ENCODE measurements around the gene C4orf54.
A peak's percentile ranks its signal among the peaks of the same experiment; 100 is the strongest.

C4orf54 gene

GRCh38 chr4:99647071-99647470 lies 10.6 kb downstream of the C4orf54 start:
- WGBS (ENCODE audit: extremely low coverage, insufficient coverage, low lambda C conversion rate) = no CpG with 5 or more reads among the region's 4 CpGs
- Histone ChIP-seq H3K9ac (ENCODE audit: low read length) (no peak overlapping the region), H3K36me3 (ENCODE audit: control insufficient read depth, insufficient read depth, low read length) (no peaks in the 10 kb centered on the region), H2BK120ac (ENCODE audit: low read depth, low read length) (no peak overlapping the region), H2BK15ac (replicated peaks; ENCODE audit: low read depth) (no peak overlapping the region), H3K79me1 (ENCODE audit: low read length) (no peaks in the 10 kb centered on the region), H3K4me3 (ENCODE audit: low read length) (no peak overlapping the region), H3K4me2 (ENCODE audit: low read length) (no peak overlapping the region), H3K4me1 (ENCODE audit: control insufficient read depth, low read depth, low read length) (no peaks in the 10 kb centered on the region), H2AK5ac (ENCODE audit: low read length) (no peak overlapping the region), H3K18ac (ENCODE audit: low read length) (no peak overlapping the region), H3K56ac (ENCODE audit: low read length) (no peak overlapping the region), H3K23ac (ENCODE audit: low read length) (no peak overlapping the region), H2BK5ac (ENCODE audit: low read length) (no peak overlapping the region), H3K4ac (ENCODE audit: low read depth, low read length) (no peak overlapping the region), H3K27ac (ENCODE audit: low read depth, low read length) (no peak overlapping the region), H3K79me2 (ENCODE audit: control insufficient read depth, insufficient read depth, low read length) (no peaks in the 10 kb centered on the region), H3K27me3 (ENCODE audit: insufficient read depth, low read length, poor library complexity) (no peaks in the 10 kb centered on the region), H4K5ac (ENCODE audit: low read length) (no peak overlapping the region), H4K8ac (ENCODE audit: low read depth, low read length) (no peak overlapping the region)
- DNase-seq = no peak

- Histone ChIP-seq H3K79me2 (ENCODE audit: control insufficient read depth, insufficient read depth, low read length) (no peaks in the 10 kb centered on the region), H2BK5ac (ENCODE audit: low read length) (no peak overlapping the region), H3K23ac (ENCODE audit: low read length) (no peak overlapping the region), H3K9ac (ENCODE audit: low read length) (no peak overlapping the region), H3K36me3 (ENCODE audit: control insufficient read depth, insufficient read depth, low read length) (no peaks in the 10 kb centered on the region), H3K27ac (ENCODE audit: low read depth, low read length) (no peak overlapping the region), H3K4ac (ENCODE audit: low read depth, low read length) (no peak overlapping the region), H3K79me1 (ENCODE audit: low read length) (no peaks in the 10 kb centered on the region), H3K27me3 (ENCODE audit: insufficient read depth, low read length, poor library complexity) (no peaks in the 10 kb centered on the region), H3K4me1 (ENCODE audit: control insufficient read depth, low read depth, low read length) (no peaks in the 10 kb centered on the region), H2BK15ac (replicated peaks; ENCODE audit: low read depth) (no peak overlapping the region), H4K8ac (ENCODE audit: low read depth, low read length) (no peak overlapping the region), H4K5ac (ENCODE audit: low read length) (no peak overlapping the region), H3K4me3 (ENCODE audit: low read length) (no peak overlapping the region), H3K4me2 (ENCODE audit: low read length) (no peak overlapping the region), H3K18ac (ENCODE audit: low read length) (no peak overlapping the region), H3K56ac (ENCODE audit: low read length) (peak overlapping the region; percentile 49), H2BK120ac (ENCODE audit: low read depth, low read length) (no peak overlapping the region), H2AK5ac (ENCODE audit: low read length) (no peak overlapping the region)
- DNase-seq = no peak
Observed at GRCh38 chr4:99645638-99646037, 12.0 kb downstream of the C4orf54 start.

- H2BK5ac ChIP-seq (ENCODE audit: low read length) = no peak overlapping the region
- H2AK5ac ChIP-seq (ENCODE audit: low read length) = no peak overlapping the region
- no peaks in the 10 kb centered on the region for H3K4me1 ChIP-seq (ENCODE audit: control insufficient read depth, low read depth, low read length)
- H3K27ac ChIP-seq (ENCODE audit: low read depth, low read length) = no peak overlapping the region
- no peak overlapping the region for H3K4me2 ChIP-seq (ENCODE audit: low read length)
- no peak overlapping the region for H3K23ac ChIP-seq (ENCODE audit: low read length)
- H3K36me3 ChIP-seq (ENCODE audit: control insufficient read depth, insufficient read depth, low read length) = no peaks in the 10 kb centered on the region
- no peaks in the 10 kb centered on the region for H3K79me2 ChIP-seq (ENCODE audit: control insufficient read depth, insufficient read depth, low read length)
- no peaks in the 10 kb centered on the region for H3K79me1 ChIP-seq (ENCODE audit: low read length)
- H2BK15ac ChIP-seq (replicated peaks; ENCODE audit: low read depth) = no peak overlapping the region
- peak overlapping the region; percentile 82 for H2BK120ac ChIP-seq (ENCODE audit: low read depth, low read length)
- H3K4me3 ChIP-seq (ENCODE audit: low read length) = no peak overlapping the region
- DNase-seq = peak; percentile 57
- no peaks in the 10 kb centered on the region for H3K27me3 ChIP-seq (ENCODE audit: insufficient read depth, low read length, poor library complexity)
- H3K9ac ChIP-seq (ENCODE audit: low read length) = no peak overlapping the region
- WGBS (ENCODE audit: extremely low coverage, insufficient coverage, low lambda C conversion rate) = no CpG with 5 or more reads among the region's 1 CpG
- H4K5ac ChIP-seq (ENCODE audit: low read length) = no peak overlapping the region
- no peak overlapping the region for H3K4ac ChIP-seq (ENCODE audit: low read depth, low read length)
- H3K56ac ChIP-seq (ENCODE audit: low read length) = peak overlapping the region; percentile 11
- no peak overlapping the region for H4K8ac ChIP-seq (ENCODE audit: low read depth, low read length)
- H3K18ac ChIP-seq (ENCODE audit: low read length) = no peak overlapping the region
Observed at GRCh38 chr4:99645036-99645435, 12.6 kb downstream of the C4orf54 start.

- no peak overlapping the region for H3K56ac ChIP-seq (ENCODE audit: low read length)
- H3K18ac ChIP-seq (ENCODE audit: low read length) = no peak overlapping the region
- H3K27me3 ChIP-seq (ENCODE audit: insufficient read depth, low read length, poor library complexity) = no peaks in the 10 kb centered on the region
- peak; percentile 14 for DNase-seq
- H3K23ac ChIP-seq (ENCODE audit: low read length) = no peak overlapping the region
- no peaks in the 10 kb centered on the region for H3K4me1 ChIP-seq (ENCODE audit: control insufficient read depth, low read depth, low read length)
- no peak overlapping the region for H2BK5ac ChIP-seq (ENCODE audit: low read length)
- no peak overlapping the region for H4K5ac ChIP-seq (ENCODE audit: low read length)
- no peak overlapping the region for H3K4me2 ChIP-seq (ENCODE audit: low read length)
- H3K79me2 ChIP-seq (ENCODE audit: control insufficient read depth, insufficient read depth, low read length) = no peaks in the 10 kb centered on the region
- no peak overlapping the region for H3K27ac ChIP-seq (ENCODE audit: low read depth, low read length)
- no peak overlapping the region for H3K4ac ChIP-seq (ENCODE audit: low read depth, low read length)
- H3K9ac ChIP-seq (ENCODE audit: low read length) = no peak overlapping the region
- no peak overlapping the region for H2AK5ac ChIP-seq (ENCODE audit: low read length)
- no peak overlapping the region for H4K8ac ChIP-seq (ENCODE audit: low read depth, low read length)
- no peaks in the 10 kb centered on the region for H3K36me3 ChIP-seq (ENCODE audit: control insufficient read depth, insufficient read depth, low read length)
- H3K4me3 ChIP-seq (ENCODE audit: low read length) = no peak overlapping the region
- no peak overlapping the region for H2BK15ac ChIP-seq (replicated peaks; ENCODE audit: low read depth)
- no peak overlapping the region for H2BK120ac ChIP-seq (ENCODE audit: low read depth, low read length)
- no CpG with 5 or more reads among the region's 5 CpGs for WGBS (ENCODE audit: extremely low coverage, insufficient coverage, low lambda C conversion rate)
- H3K79me1 ChIP-seq (ENCODE audit: low read length) = no peaks in the 10 kb centered on the region
Observed at GRCh38 chr4:99644453-99644852, 13.2 kb downstream of the C4orf54 start.

- Histone ChIP-seq H3K4me3 (ENCODE audit: low read length) (no peak overlapping the region), H4K8ac (ENCODE audit: low read depth, low read length) (no peak overlapping the region), H3K9ac (ENCODE audit: low read length) (no peak overlapping the region), H3K27ac (ENCODE audit: low read depth, low read length) (no peak overlapping the region), H3K27me3 (ENCODE audit: insufficient read depth, low read length, poor library complexity) (no peaks in the 10 kb centered on the region), H3K36me3 (ENCODE audit: control insufficient read depth, insufficient read depth, low read length) (no peaks in the 10 kb centered on the region), H3K18ac (ENCODE audit: low read length) (peak overlapping the region; percentile 14), H2BK15ac (replicated peaks; ENCODE audit: low read depth) (no peak overlapping the region), H3K4ac (ENCODE audit: low read depth, low read length) (peak overlapping the region; percentile 70), H3K79me1 (ENCODE audit: low read length) (no peaks in the 10 kb centered on the region), H3K56ac (ENCODE audit: low read length) (peak overlapping the region; percentile 37), H3K79me2 (ENCODE audit: control insufficient read depth, insufficient read depth, low read length) (no peaks in the 10 kb centered on the region), H2BK5ac (ENCODE audit: low read length) (no peak overlapping the region), H2AK5ac (ENCODE audit: low read length) (no peak overlapping the region), H3K4me1 (ENCODE audit: control insufficient read depth, low read depth, low read length) (no peaks in the 10 kb centered on the region), H2BK120ac (ENCODE audit: low read depth, low read length) (no peak overlapping the region), H4K5ac (ENCODE audit: low read length) (no peak overlapping the region), H3K4me2 (ENCODE audit: low read length) (no peak overlapping the region), H3K23ac (ENCODE audit: low read length) (no peak overlapping the region)
- no CpG with 5 or more reads among the region's 7 CpGs for WGBS (ENCODE audit: extremely low coverage, insufficient coverage, low lambda C conversion rate)
- peak; percentile 17 for DNase-seq
Observed at GRCh38 chr4:99642725-99643489, 14.7 kb downstream of the C4orf54 start.

- Histone ChIP-seq H4K5ac (ENCODE audit: low read length) (no peak overlapping the region), H3K27me3 (ENCODE audit: insufficient read depth, low read length, poor library complexity) (no peaks in the 10 kb centered on the region), H3K4me1 (ENCODE audit: control insufficient read depth, low read depth, low read length) (no peaks in the 10 kb centered on the region), H3K79me2 (ENCODE audit: control insufficient read depth, insufficient read depth, low read length) (no peaks in the 10 kb centered on the region), H3K23ac (ENCODE audit: low read length) (no peak overlapping the region), H3K4me3 (ENCODE audit: low read length) (no peak overlapping the region), H2BK15ac (replicated peaks; ENCODE audit: low read depth) (no peak overlapping the region), H3K4ac (ENCODE audit: low read depth, low read length) (no peak overlapping the region), H2BK5ac (ENCODE audit: low read length) (no peak overlapping the region), H3K36me3 (ENCODE audit: control insufficient read depth, insufficient read depth, low read length) (no peaks in the 10 kb centered on the region), H2BK120ac (ENCODE audit: low read depth, low read length) (no peak overlapping the region), H2AK5ac (ENCODE audit: low read length) (no peak overlapping the region), H3K27ac (ENCODE audit: low read depth, low read length) (no peak overlapping the region), H3K18ac (ENCODE audit: low read length) (no peak overlapping the region), H3K9ac (ENCODE audit: low read length) (no peak overlapping the region), H4K8ac (ENCODE audit: low read depth, low read length) (no peak overlapping the region), H3K56ac (ENCODE audit: low read length) (no peak overlapping the region), H3K79me1 (ENCODE audit: low read length) (no peaks in the 10 kb centered on the region), H3K4me2 (ENCODE audit: low read length) (no peak overlapping the region)
- no CpG with 5 or more reads among the region's 2 CpGs for WGBS (ENCODE audit: extremely low coverage, insufficient coverage, low lambda C conversion rate)
- DNase-seq = no peak
Observed at GRCh38 chr4:99640676-99641075, 17.0 kb downstream of the C4orf54 start.

All from mesendoderm (in vitro differentiated cells).